IPS-11a (cell line): ENCODE measurements around the gene MAOA.

Source experiments
- H3K4me3 ChIP-seq: one replicate; pipeline ENCODE4 v1.5.1; 2013; ENCODE audit warnings: low read depth, low read length, control low read depth

The MAOA gene

GRCh38 chrX:43750248-43750676, 94.2 kb downstream of the MAOA start:
- no peak overlapping the region for H3K4me3 ChIP-seq

GRCh38 chrX:43753637-43754036, 97.5 kb downstream of the MAOA start:
- H3K4me3 ChIP-seq, result no peak overlapping the region

GRCh38 chrX:43756076-43756475, 100.0 kb downstream of the MAOA start:
- H3K4me3 ChIP-seq, result no peak overlapping the region

GRCh38 chrX:43758044-43758443, 101.9 kb downstream of the MAOA start:
- H3K4me3 ChIP-seq, result no peak overlapping the region

GRCh38 chrX:43785930-43786591, 130.0 kb downstream of the MAOA start:
- H3K4me3 ChIP-seq, result no peak overlapping the region
